ENCODE measurements around the gene GIPR. TPM values are rescaled to one million over a fixed set of nuclear protein-coding genes. Genes with fewer than 3 reads are reported as not detected.
"Not testable (repeated sequence)": the region's sequence is repeated elsewhere in the genome, so short reads cannot be mapped to it uniquely, and the experiment has no call there.

Gene GIPR
- polyA plus RNA-seq, 2 donors: 0.62 to 2.1 TPM

DNA sequence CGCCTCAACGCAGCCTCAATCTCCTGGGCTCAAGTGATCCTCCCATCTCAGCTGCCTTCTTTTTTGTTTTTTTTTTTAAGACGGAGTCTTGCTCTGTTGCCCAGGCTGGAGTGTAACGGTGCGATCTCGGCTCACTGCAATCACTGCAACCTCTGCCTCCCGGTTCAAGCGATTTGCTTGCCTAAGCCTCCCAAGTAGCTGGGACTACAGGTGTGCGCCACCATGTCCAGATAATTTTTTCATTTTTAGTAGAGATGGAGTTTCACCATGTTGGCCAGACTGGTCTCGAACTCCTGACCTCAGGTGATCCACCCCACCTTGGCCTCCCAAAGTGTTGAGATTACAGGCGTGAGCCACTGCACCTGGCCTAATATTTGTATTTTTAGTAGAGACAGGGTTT is 52.0 kb downstream of the GIPR start:
- not testable (repeated sequence) for H3K27me3 ChIP-seq (ENCODE audit: control insufficient read depth in 1 of 2, insufficient read depth in 2 of 2, low read length in 2 of 2); H3K4me1 ChIP-seq (ENCODE audit: control insufficient read depth in 2 of 2, insufficient read depth in 2 of 2, low read length in 1 of 2); H3K4me3 ChIP-seq (ENCODE audit: low read depth in 1 of 2, low read length in 2 of 2); H3K9me3 ChIP-seq (ENCODE audit: control insufficient read depth in 2 of 2, insufficient read depth in 1 of 2, low read depth in 1 of 2, low read length in 1 of 2); H3K27ac ChIP-seq (ENCODE audit: low read depth in 2 of 2, low read length in 1 of 2)
- 97 to 98% methylated on average over 11 of the region's 11 CpGs for WGBS, 2 donors
- peaks cover 0 to 10% of the 10 kb centered on the region in 2 donors for H3K36me3 ChIP-seq (ENCODE audit: control insufficient read depth in 2 of 2, insufficient read depth in 2 of 2, low read length in 1 of 2)

DNA sequence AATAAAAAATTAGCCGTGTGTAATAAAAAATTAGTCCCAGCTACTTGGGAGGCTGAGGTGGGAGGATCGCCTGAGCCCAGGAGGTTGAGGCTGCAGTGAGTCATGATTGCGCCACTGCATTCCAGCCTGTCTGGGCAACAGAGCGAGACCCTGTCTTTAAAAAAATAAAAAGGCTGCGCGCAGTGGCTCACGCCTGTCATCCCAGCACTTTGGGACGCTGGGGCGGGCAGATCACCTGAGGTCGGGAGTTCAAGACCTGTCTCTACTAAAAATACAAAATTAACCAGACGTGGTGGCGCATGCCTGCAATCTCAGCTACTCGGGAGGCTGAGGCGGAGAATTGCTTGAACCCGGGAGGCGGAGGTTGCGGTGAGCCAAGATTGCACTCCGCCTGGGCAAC is 60.7 kb downstream of the GIPR start:
- H3K27ac ChIP-seq (ENCODE audit: low read depth in 2 of 2, low read length in 1 of 2); H3K4me3 ChIP-seq (ENCODE audit: low read depth in 1 of 2, low read length in 2 of 2); H3K36me3 ChIP-seq (ENCODE audit: control insufficient read depth in 2 of 2, insufficient read depth in 2 of 2, low read length in 1 of 2); H3K9me3 ChIP-seq (ENCODE audit: control insufficient read depth in 2 of 2, insufficient read depth in 1 of 2, low read depth in 1 of 2, low read length in 1 of 2); H3K27me3 ChIP-seq (ENCODE audit: control insufficient read depth in 1 of 2, insufficient read depth in 2 of 2, low read length in 2 of 2); H3K4me1 ChIP-seq (ENCODE audit: control insufficient read depth in 2 of 2, insufficient read depth in 2 of 2, low read length in 1 of 2): not testable (repeated sequence)
- WGBS, 2 donors: 90 to 93% methylated on average over 18 of the region's 18 CpGs

DNA sequence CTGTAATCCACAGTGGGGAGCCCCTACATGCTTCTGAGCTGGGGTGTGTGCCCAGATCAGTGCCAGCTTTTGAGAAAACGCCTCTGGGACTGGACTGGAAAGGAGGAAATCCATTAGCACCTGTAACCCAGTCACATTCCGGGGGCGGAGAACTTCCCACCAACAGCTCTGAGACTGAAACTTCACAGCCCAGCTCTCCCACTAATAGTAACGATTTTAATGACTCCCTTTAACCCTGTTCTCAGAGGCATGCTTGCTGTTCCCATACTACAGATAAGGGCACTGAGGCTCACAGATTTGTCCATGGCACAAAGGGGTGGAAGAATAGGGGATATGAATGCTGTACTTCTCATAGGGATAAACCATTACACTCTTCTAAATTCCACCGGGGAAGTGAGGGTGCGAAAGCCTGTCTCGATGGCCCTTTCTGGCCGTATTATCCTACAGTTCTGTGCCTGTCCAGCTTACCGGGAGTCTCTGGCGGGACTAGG is 61.8 kb downstream of the GIPR start:
- Histone ChIP-seq H3K27me3 (ENCODE audit: control insufficient read depth in 1 of 2, insufficient read depth in 2 of 2, low read length in 2 of 2) (no peaks in the 10 kb centered on the region), H3K9me3 (ENCODE audit: control insufficient read depth in 2 of 2, insufficient read depth in 1 of 2, low read depth in 1 of 2, low read length in 1 of 2) (no peaks in the 10 kb centered on the region), H3K4me3 (ENCODE audit: low read depth in 1 of 2, low read length in 2 of 2) (peak overlapping the region; percentile 58 to 94), H3K27ac (ENCODE audit: low read depth in 2 of 2, low read length in 1 of 2) (peak overlapping the region; percentile 77 to 95), H3K4me1 (ENCODE audit: control insufficient read depth in 2 of 2, insufficient read depth in 2 of 2, low read length in 1 of 2) (peaks cover 0 to 3% of the 10 kb centered on the region in 2 donors), H3K36me3 (ENCODE audit: control insufficient read depth in 2 of 2, insufficient read depth in 2 of 2, low read length in 1 of 2) (no peaks in the 10 kb centered on the region)
- WGBS, 2 donors: 6 to 8% methylated on average over 10 of the region's 10 CpGs

DNA sequence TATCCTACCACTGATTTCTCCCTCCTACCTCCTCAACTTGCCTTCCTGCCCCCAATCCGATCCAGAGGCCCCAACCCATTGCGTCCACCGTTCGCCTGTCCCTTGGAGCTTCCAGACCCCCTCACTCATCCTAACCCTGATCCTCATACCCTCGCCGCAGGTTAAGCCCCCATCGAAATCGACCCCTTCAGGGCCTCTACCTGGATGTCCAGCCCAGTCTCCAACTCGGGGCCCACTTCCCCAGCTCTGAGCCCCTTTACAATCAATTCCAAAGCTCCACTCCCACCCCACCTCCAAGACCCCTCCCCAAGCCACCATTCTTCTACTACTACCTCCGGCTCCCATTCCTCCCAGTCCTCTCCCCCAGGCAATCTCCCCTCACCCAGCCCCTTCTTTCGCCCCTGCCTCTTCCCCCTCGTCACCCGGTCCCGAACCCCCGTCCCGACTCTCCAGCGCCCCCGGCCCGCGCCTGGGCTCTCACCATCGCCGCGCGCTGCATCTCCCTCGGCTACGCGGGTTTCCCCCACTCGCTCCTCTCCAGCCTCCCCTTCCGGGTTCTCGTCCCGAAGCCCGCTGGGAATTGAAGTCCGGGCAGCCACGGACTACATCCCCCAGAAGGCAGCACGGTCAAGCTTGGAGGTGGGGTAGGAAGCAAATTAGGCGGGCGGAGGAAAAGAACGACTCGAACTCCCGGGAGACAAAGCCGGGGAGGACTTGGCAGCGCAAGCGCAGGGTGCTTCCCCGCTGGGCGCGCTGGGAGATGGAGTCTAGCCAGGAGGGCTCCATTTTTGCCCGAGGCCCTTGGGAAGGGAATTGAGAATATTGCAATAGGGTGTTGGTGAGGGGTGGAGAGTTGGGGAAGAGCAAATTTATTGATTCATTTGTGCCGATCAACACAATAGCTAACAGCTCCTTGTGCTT is 62.6 kb downstream of the GIPR start, which contains the start of gene FBXO46:
FBXO46 (minus strand) TSS at position 529 of the 921 bp plus-strand sequence. CDS start 17,401 bp downstream, outside the sequence.
- Histone ChIP-seq H3K4me1 (ENCODE audit: control insufficient read depth in 2 of 2, insufficient read depth in 2 of 2, low read length in 1 of 2) (peaks cover 0 to 3% of the 10 kb centered on the region in 2 donors), H3K27ac (ENCODE audit: low read depth in 2 of 2, low read length in 1 of 2) (peak within 1 kb of the TSS; percentile 77 to 95), H3K4me3 (ENCODE audit: low read depth in 1 of 2, low read length in 2 of 2) (peak within 1 kb of the TSS; percentile 58 to 94), H3K36me3 (ENCODE audit: control insufficient read depth in 2 of 2, insufficient read depth in 2 of 2, low read length in 1 of 2) (no peaks in the 10 kb centered on the region), H3K9me3 (ENCODE audit: control insufficient read depth in 2 of 2, insufficient read depth in 1 of 2, low read depth in 1 of 2, low read length in 1 of 2) (no peaks in the 10 kb centered on the region), H3K27me3 (ENCODE audit: control insufficient read depth in 1 of 2, insufficient read depth in 2 of 2, low read length in 2 of 2) (no peaks in the 10 kb centered on the region)
- WGBS, 2 donors: 1 to 2% methylated on average over 48 of the region's 48 CpGs

Other genes with a start within 250 kb of the GIPR start
- gene ERCC1, start 244.3 kb upstream of the GIPR start, polyA plus RNA-seq: 10 to 100 TPM; 33.3 to 33.4 TPM
- 10 to 100 TPM in 1 of 2 donors, 1 to 10 TPM in 1; 1.1 to 13.8 TPM for gene FOSB, start 200.2 kb upstream of the GIPR start, polyA plus RNA-seq
- gene RTN2, start 171.2 kb upstream of the GIPR start, polyA plus RNA-seq: 1 to 10 TPM; 2.4 to 5.1 TPM
- gene PPM1N, start 169.8 kb upstream of the GIPR start, polyA plus RNA-seq: 1 to 10 TPM; 2.3 to 2.5 TPM
- gene VASP, start 160.7 kb upstream of the GIPR start, polyA plus RNA-seq: 10 to 100 TPM; 35.5 to 36.5 TPM
- gene OPA3, start 83.4 kb upstream of the GIPR start, polyA plus RNA-seq: 1 to 10 TPM; 4.0 to 4.6 TPM
- under 1 TPM; 0.83 to 0.85 TPM for gene GPR4, start 66.0 kb upstream of the GIPR start, polyA plus RNA-seq
- gene EML2, start 28.8 kb upstream of the GIPR start, polyA plus RNA-seq: 10 to 100 TPM; 55.3 to 56.5 TPM
- gene SNRPD2, start 23.7 kb downstream of the GIPR start, polyA plus RNA-seq: 100 to 1,000 TPM; 291 to 376 TPM
- gene QPCTL, start 24.4 kb downstream of the GIPR start, polyA plus RNA-seq: 1 to 10 TPM; 3.9 to 6.8 TPM
- 10 to 100 TPM; 13.9 TPM for gene FBXO46, start 62.7 kb downstream of the GIPR start, polyA plus RNA-seq
- not detected for gene MEIOSIN, start 65.2 kb downstream of the GIPR start, polyA plus RNA-seq
- gene SIX5, start 101.0 kb downstream of the GIPR start, polyA plus RNA-seq: 1 to 10 TPM; 8.2 to 9.8 TPM
- gene DMPK, start 114.3 kb downstream of the GIPR start, polyA plus RNA-seq: 100 to 1,000 TPM in 1 of 2 donors, 10 to 100 TPM in 1; 26.0 to 133 TPM
- 10 to 100 TPM; 12.4 to 34.6 TPM for gene DMWD, start 124.6 kb downstream of the GIPR start, polyA plus RNA-seq
- under 1 TPM in 1 of 2 donors, not detected in 1; 0.16 TPM for gene RSPH6A, start 147.1 kb downstream of the GIPR start, polyA plus RNA-seq
- 10 to 100 TPM; 31.3 to 76.3 TPM for gene SYMPK, start 194.9 kb downstream of the GIPR start, polyA plus RNA-seq
- gene FOXA3, start 196.1 kb downstream of the GIPR start, polyA plus RNA-seq: under 1 TPM; 0.02 to 0.10 TPM
- gene IRF2BP1, start 217.9 kb downstream of the GIPR start, polyA plus RNA-seq: 10 to 100 TPM in 1 of 2 donors, 1 to 10 TPM in 1; 9.0 to 10.6 TPM
- gene MYPOP, start 234.4 kb downstream of the GIPR start, polyA plus RNA-seq: 1 to 10 TPM; 3.2 to 3.5 TPM
- gene NANOS2, start 246.6 kb downstream of the GIPR start, polyA plus RNA-seq: not detected

Data from esophagus (tissue), 2 donors.